GM13977 (cell line): ENCODE data around the gene ATXN2L.
A peak's percentile ranks its signal among the peaks of the same experiment; 100 is the strongest.

Experiments used
- DNase-seq: peaks from one replicate; pipeline ENCODE4 v3.0.0; 2012; ENCODE audit warnings: low spot score
- CTCF ChIP-seq: IDR thresholded peaks from 2 replicates; pipeline ENCODE4 v1.5.1; 2012; ENCODE audit warnings: mild to moderate bottlenecking, control low read depth; ENCODE audit not compliant: insufficient read depth; ENCODE audit errors: extremely low read depth, missing control alignments
- in situ Hi-C: fragments of 300-500 bp; cut with MboI; formaldehyde crosslinking; loops from one replicate; pipeline ENCODE4 v1.12.0; 2022; ENCODE audit warnings: low sequenced_read_pairs, low pct_unique_long_range_greater_than_20kb, mixed read lengths, inconsistent platforms; ENCODE audit not compliant: unreplicated experiment

Gene ATXN2L

GRCh38 chr16:28823291-28823872, 583 bp downstream of the ATXN2L start:
- no peak for TF ChIP-seq CTCF
- DNase-seq, result no peak
- in situ Hi-C loops, result no loop called here

GRCh38 chr16:28823873-28824716, 1.3 kb downstream of the ATXN2L start:
- peak; percentile 97 for DNase-seq
- in situ Hi-C loops, result no loop called here
- peak; percentile 25 for TF ChIP-seq CTCF

GRCh38 chr16:28824717-28824973, 1.8 kb downstream of the ATXN2L start:
- no peak for TF ChIP-seq CTCF
- in situ Hi-C loops, result no loop called here
- no peak for DNase-seq

GRCh38 chr16:28826141-28826540, 3.3 kb downstream of the ATXN2L start:
- in situ Hi-C loops, result no loop called here
- DNase-seq, result no peak
- TF ChIP-seq CTCF, result no peak

- in situ Hi-C loops, result no loop called here
- DNase-seq, result no peak
- TF ChIP-seq CTCF, result no peak
Observed at GRCh38 chr16:28829747-28830146, 6.9 kb downstream of the ATXN2L start.

GRCh38 chr16:28830531-28830930, 7.7 kb downstream of the ATXN2L start:
- no peak for DNase-seq
- in situ Hi-C loops, result no loop called here
- TF ChIP-seq CTCF, result no peak
